ENCODE data around the gene NINJ1. TPM values are rescaled to one million over a fixed set of nuclear protein-coding genes. Genes with fewer than 3 reads are reported as not detected.

NINJ1 gene
- total and polyA plus RNA-seq, 2 of the 13 experiments (the other 11 are each of a cell fraction or from before 2014, with no cell fraction given), result 81.2 to 92.1 TPM

GRCh38 chr9:93137362-93137761, 3.3 kb upstream of the NINJ1 start:
- ATAC-seq (no peak), DNase-seq (ENCODE audit: low spot score) (no peak), FAIRE-seq (no peak)
- no peaks in the 10 kb centered on the region for H4K20me1 ChIP-seq (ENCODE audit: insufficient read depth, low read length)
- TF ChIP-seq ASH2L (IDR thresholded peaks at IDR 0.05; ENCODE audit: insufficient read length, low read depth, low read length) (no peak), SMARCC2 (IDR thresholded peaks at IDR 0.05) (no peak), ZBED4 (CRISPR knock-in tag; IDR thresholded peaks at IDR 0.05; ENCODE audit: borderline replicate concordance) (no peak), ZZZ3 (CRISPR knock-in tag; IDR thresholded peaks at IDR 0.05; ENCODE audit: borderline replicate concordance) (no peak), ZNF784 (CRISPR knock-in tag; IDR thresholded peaks at IDR 0.05; ENCODE audit: borderline replicate concordance) (no peak)
- H3K4me2 ChIP-seq (ENCODE audit: low read depth, low read length), result peak overlapping the region; percentile 39; the same call in 1 of the 2 replicates
- peaks cover 74% of the 10 kb centered on the region for H3K4me1 ChIP-seq (ENCODE audit: insufficient read depth, low read length)
- no TSS peak for BruUV-seq (replicated peaks)
- ChIA-PET POLR2A (no interaction called here), CTCF (ENCODE audit: low intra/inter-chr PET ratio, low total read pairs) (no interaction called here)
- no peak overlapping the region for H2AFZ ChIP-seq (ENCODE audit: low read length)
- H3K9ac ChIP-seq (ENCODE audit: insufficient read depth, low read depth, low read length), result no peak overlapping the region
- WGBS (ENCODE audit: low lambda C conversion rate), result 43% methylated on average over 5 of the region's 11 CpGs
- peaks cover 3 to 6% of the 10 kb centered on the region in 2 experiments; a peak in 1 of 5 replicates for H3K27me3 ChIP-seq (ENCODE audit: control insufficient read depth in 1 of 2, insufficient read depth in 2 of 2, low read length in 2 of 2)
- H3K9me3 ChIP-seq (ENCODE audit: low read length), result no peaks in the 10 kb centered on the region
- intact Hi-C loops (cut with micrococcal nuclease; ENCODE audit: unreplicated experiment), result no loop called here
- no peaks in the 10 kb centered on the region for H3K36me3 ChIP-seq (replicated peaks in 1 of 2; ENCODE audit: control insufficient read depth in 1 of 2, insufficient read depth in 2 of 2, low read length in 2 of 2)
- peaks cover 12% of the 10 kb centered on the region for H3K79me2 ChIP-seq (ENCODE audit: insufficient read depth, low read length)
- in situ Hi-C loops (cut with HindIII; ENCODE audit: extremely low pct_ligation_motif_present, low pct_unique_long_range_greater_than_20kb), result no loop called here
- no peak overlapping the region; a peak in 1 of 6 replicates for H3K4me3 ChIP-seq (replicated peaks in 1 of 3; ENCODE audit: insufficient read depth in 1 of 3, low read depth in 2 of 3, low read length in 3 of 3)
- no peak overlapping the region for H3K27ac ChIP-seq (ENCODE audit: extremely low read length, insufficient read depth, low read length)
